Mammary microvascular endothelial cell (primary cell): ENCODE data around the gene INTS6. TPM values are rescaled to one million over a fixed set of nuclear protein-coding genes. Genes with fewer than 3 reads are reported as not detected.

Experiments used
- total RNA-seq: library from RNA; depleted of rRNA; stranded (reverse); fragments of >200 nt; gene quantifications from 2 replicates; pipeline ENCODE4 v1.2.3, GENCODE V29; 2015

The INTS6 gene
- 19.4 and 20.3 TPM in 2 replicates for total RNA-seq

GRCh38 chr13:51452361-51453206, at the start of gene INTS6:
Gene INTS6 (minus strand): TSS chr13:51453036. CDS start chr13:51452525, 511 bp downstream.

GRCh38 chr13:51339354-51339753, 113.5 kb downstream of the INTS6 start, which contains the start of gene SERPINE3:
Gene SERPINE3 (plus strand): TSS chr13:51339691. CDS start chr13:51341092, 1,401 bp downstream.

Other genes with a start within 250 kb of the INTS6 start
- gene FAM124A, start 230.6 kb downstream of the INTS6 start, total RNA-seq: 15.5 and 18.4 TPM in 2 replicates
- not detected in 2 replicates for gene SERPINE3, start 113.3 kb downstream of the INTS6 start, total RNA-seq
- gene WDFY2, start 131.4 kb upstream of the INTS6 start, total RNA-seq: 1.1 and 2.0 TPM in 2 replicates